ENCODE results near the gene FOXI2.

Gene FOXI2

DNA sequence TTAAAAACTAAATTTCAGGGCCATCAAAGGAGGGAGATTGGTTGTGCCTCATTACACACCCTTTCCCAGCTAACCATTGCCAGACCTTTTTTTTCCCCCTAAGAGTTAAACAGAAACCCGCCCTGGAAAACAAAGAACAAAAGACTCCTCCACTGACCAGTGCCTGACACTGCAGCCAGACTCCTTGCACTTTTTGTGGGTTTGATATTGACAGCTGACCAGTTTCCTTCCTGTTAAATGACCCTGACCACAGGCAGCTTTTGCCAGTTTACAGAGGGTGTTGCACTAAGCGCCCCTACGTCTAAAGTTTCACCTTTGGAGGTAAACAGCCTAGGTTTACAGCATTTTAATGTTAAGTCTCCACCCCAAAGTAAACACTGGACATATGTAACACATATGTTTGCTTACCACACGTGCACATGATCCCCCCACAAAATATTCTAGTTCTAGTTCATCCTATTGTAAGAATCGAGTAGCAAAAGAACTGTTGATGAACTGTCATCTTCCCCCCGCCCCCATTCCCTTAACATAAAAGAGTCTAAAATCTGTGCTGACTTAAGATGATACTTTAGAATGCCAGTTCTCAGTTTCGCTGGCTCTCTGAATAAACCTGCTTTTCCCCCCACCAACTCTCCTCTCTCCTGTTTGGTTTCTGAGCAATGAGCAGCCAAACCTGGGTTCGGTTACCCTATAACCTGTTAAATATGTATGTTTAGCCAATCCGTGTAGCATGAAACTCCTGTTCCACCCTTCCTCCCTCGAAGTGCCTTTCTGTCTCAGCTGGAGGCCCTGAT lies 38.0 kb downstream of the FOXI2 start:
- H3K4me3 ChIP-seq (ENCODE audit: low read length): no peak overlapping the region
- TF ChIP-seq ZNF274 (IDR thresholded peaks at IDR 0.05; ENCODE audit: low read depth, low read length): no peak

DNA sequence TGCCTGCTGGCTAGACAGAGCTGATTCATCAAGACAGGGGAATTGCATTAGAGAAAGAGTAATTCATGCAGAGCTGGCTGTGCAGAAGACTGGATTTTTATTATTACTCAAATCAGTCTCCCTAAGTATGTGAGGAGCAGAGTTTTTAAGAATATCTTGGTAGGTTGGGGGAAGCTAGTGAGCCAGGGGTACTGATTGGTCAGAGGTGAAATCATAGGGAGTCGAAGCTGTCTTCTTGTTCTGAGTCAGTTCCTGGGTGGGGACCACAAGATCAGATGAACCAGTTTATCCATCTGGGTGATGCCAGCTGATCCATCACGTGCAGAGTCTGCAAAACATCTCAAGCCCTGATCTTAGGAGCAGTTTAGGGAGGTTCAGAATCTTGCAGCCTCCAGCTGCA lies 39.8 kb downstream of the FOXI2 start:
- no peak overlapping the region for H3K4me3 ChIP-seq (ENCODE audit: low read length)
- TF ChIP-seq ZNF274 (IDR thresholded peaks at IDR 0.05; ENCODE audit: low read depth, low read length): no peak

DNA sequence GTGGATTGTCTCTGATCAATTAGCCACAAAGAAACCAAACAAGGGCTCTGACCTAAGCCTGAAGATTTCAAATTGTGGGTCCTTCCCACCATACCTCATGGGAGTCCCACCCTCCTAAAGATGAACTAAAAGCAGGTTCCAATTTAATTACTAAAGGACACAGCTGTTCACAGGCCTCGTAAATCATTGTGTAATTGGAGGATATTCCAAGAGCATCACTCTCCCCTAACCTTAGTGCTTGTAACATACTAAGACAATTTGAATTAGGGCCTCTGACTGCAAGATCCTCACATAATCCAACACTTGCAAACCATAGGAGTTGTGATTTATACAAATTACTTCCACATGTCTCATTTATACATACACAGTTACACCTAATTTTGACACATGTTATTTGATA lies 44.4 kb downstream of the FOXI2 start:
- H3K4me3 ChIP-seq (ENCODE audit: low read length): no peak overlapping the region
- no peak for TF ChIP-seq ZNF274 (IDR thresholded peaks at IDR 0.05; ENCODE audit: low read depth, low read length)

DNA sequence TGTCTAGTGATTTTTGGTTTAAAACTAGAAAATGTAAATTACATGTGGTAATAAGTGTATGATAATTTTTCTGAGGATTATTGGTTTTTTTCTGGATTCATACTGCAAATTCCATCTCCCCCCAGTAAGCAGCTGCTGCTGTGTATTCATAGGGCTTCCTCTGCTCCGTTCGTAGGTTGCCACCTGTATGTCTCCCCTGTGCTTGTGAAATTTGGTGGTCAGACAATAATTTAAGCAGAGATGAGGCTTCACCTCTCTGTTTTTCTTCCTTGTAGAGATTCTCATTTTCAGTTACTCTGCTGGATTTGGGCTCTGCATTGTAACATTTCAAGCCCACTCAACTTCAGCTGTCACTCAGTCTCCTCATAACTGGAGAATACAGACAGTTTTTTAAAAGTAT lies 50.9 kb downstream of the FOXI2 start:
- H3K4me3 ChIP-seq (ENCODE audit: low read length): no peak overlapping the region
- TF ChIP-seq ZNF274 (IDR thresholded peaks at IDR 0.05; ENCODE audit: low read depth, low read length): no peak

DNA sequence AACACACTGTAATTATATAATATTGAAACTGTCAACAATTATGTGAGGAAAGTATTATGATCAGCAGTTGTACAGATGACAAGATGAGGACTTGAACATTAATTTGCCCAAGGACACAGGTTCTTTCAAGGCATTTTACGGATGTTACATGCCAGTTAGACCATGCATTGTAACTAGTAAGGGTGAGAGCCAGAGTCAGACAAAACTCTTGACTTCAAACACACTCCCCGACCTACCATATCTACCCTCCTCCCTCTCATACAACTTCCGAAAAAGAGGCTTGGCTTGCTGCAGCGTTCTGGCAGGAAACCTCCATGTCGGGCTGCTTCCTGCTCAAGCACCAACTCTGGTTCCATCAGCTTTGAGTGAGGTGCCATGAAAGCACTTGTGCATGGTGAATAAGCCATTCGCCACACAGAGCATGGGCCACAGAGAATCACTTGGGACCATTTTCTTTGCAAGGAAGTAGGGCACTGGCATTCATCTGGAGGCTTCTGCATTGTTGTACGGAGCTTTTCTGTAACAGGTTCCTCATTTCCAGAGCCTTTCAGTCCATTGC lies 53.2 kb downstream of the FOXI2 start:
- TF ChIP-seq ZNF274 (IDR thresholded peaks at IDR 0.05; ENCODE audit: low read depth, low read length): no peak
- no peak overlapping the region for H3K4me3 ChIP-seq (ENCODE audit: low read length)
